Caco-2 (cell line): ENCODE data around the gene ARSA. TPM values are rescaled to one million over a fixed set of nuclear protein-coding genes. Genes with fewer than 3 reads are reported as not detected.

Experiments used
- BruUV-seq: library from RNA; stranded (reverse); fragments of 400-500 nt; replicated peaks from 2 replicates; lab custom pipeline; 2021; lab: Mats Ljungman, UMichigan
- CTCF ChIA-PET: fragments of 300-600 bp; sonication (Branson Sonifier 250); formaldehyde crosslinking; loops from one replicate; lab custom pipeline; 2022; ENCODE audit warnings: antibody characterized with exemption; lab: Charles Lee
- POLR2A ChIA-PET: fragments of 300-600 bp; sonication (Branson Sonifier 250); formaldehyde crosslinking; loops from one replicate; lab custom pipeline; 2022; ENCODE audit warnings: antibody characterized with exemption; lab: Charles Lee
- DNase-seq, 2 experiments: peaks; one replicate each; pipeline versions ENCODE4 v3.0.0 to v3.0.0-alpha.2; 2020 to 2022
- H3K27me3 ChIP-seq: replicated peaks from 2 replicates; pipeline ENCODE4 v1.6.0; 2011; ENCODE audit warnings: low read length; ENCODE audit not compliant: control insufficient read depth, insufficient read depth
- H3K36me3 ChIP-seq: 2 replicates; pipeline ENCODE4 v1.5.1; 2011; ENCODE audit warnings: low read length; ENCODE audit not compliant: control insufficient read depth, insufficient read depth
- H3K4me1 ChIP-seq: fragments of 250-450 bp; sonication (Bioruptor Pico); 2 replicates; pipeline ENCODE4 v1.5.1; 2020; ENCODE audit warnings: mild to moderate bottlenecking
- H3K4me3 ChIP-seq: 2 replicates; pipeline ENCODE4 v1.5.1; 2011; ENCODE audit warnings: low read depth, mild to moderate bottlenecking, control low read depth, low read length
- H3K9me3 ChIP-seq: fragments of 250-450 bp; sonication (Bioruptor Pico); 2 replicates; pipeline ENCODE4 v1.5.1; 2020; ENCODE audit warnings: mild to moderate bottlenecking, moderate library complexity
- H3K27ac Mint-ChIP-seq: one replicate; pipeline ENCODE4 v1.8.0; 2022; ENCODE audit warnings: mixed read lengths; ENCODE audit not compliant: unreplicated experiment
- H3K27me3 Mint-ChIP-seq: one replicate; pipeline ENCODE4 v1.8.0; 2022; ENCODE audit warnings: mixed read lengths; ENCODE audit not compliant: insufficient read depth, unreplicated experiment
- H3K36me3 Mint-ChIP-seq: one replicate; pipeline ENCODE4 v1.8.0; 2022; ENCODE audit warnings: mild to moderate bottlenecking, mixed read lengths; ENCODE audit not compliant: insufficient read depth, unreplicated experiment
- H3K4me1 Mint-ChIP-seq: one replicate; pipeline ENCODE4 v1.8.0; 2022; ENCODE audit warnings: low read depth, mixed read lengths; ENCODE audit not compliant: unreplicated experiment
- H3K4me3 Mint-ChIP-seq: one replicate; pipeline ENCODE4 v1.8.0; 2022; ENCODE audit warnings: mild to moderate bottlenecking, moderate library complexity, mixed read lengths; ENCODE audit not compliant: unreplicated experiment
- H3K9me3 Mint-ChIP-seq: one replicate; pipeline ENCODE4 v1.8.0; 2022; ENCODE audit warnings: mixed read lengths; ENCODE audit not compliant: unreplicated experiment
- CTCF ChIP-seq, 2 experiments: fragments of 200-600 bp in 1 of 2; IDR thresholded peaks; 1 replicate in 1 of 2; 2 replicates in 1 of 2; pipeline versions ENCODE4 v1.5.1 to v1.8.0; 2011 to 2022; ENCODE audit warnings: antibody characterized with exemption in 1 of 2, control low read depth in 1 of 2, inconsistent platforms in 1 of 2, low read depth in 1 of 2, low read length in 1 of 2, mild to moderate bottlenecking in 1 of 2, moderate library complexity in 1 of 2; ENCODE audit not compliant: insufficient read depth in 1 of 2, severe bottlenecking in 1 of 2, unreplicated experiment in 1 of 2
- intact Hi-C: fragments of 100-400 bp; cut with micrococcal nuclease; formaldehyde crosslinking; loops from one replicate; pipeline ENCODE4 v1.10.0; 2022; ENCODE audit not compliant: unreplicated experiment
- total RNA-seq: library from RNA; stranded (reverse); gene quantifications from 2 replicates; pipeline ENCODE4 v1.2.3, GENCODE V29; 2022

Gene ARSA
- total RNA-seq, 1 experiment from 2014 or later = 11.5 TPM

- no peak for DNase-seq
- Mint-ChIP-seq H3K27ac (no peak overlapping the region), H3K4me3 (no peak overlapping the region), H3K9me3 (no peaks in the 10 kb centered on the region), H3K36me3 (peaks cover 6% of the 10 kb centered on the region), H3K4me1 (peaks cover 9% of the 10 kb centered on the region), H3K27me3 (peaks cover 4% of the 10 kb centered on the region)
- H3K9me3 ChIP-seq = no peaks in the 10 kb centered on the region
- no peaks in the 10 kb centered on the region for H3K27me3 ChIP-seq
- intact Hi-C loops = no loop called here
- ChIA-PET CTCF (interaction anchor here (0.5 kb wide), 1 partner anchor 110 kb away, joined by 6 read pairs; no protein-coding TSS in a partner anchor), POLR2A (no interaction called here)
- TF ChIP-seq CTCF (IDR thresholded peaks at IDR 0.05; ENCODE audit: insufficient read depth in 1 of 2, low read depth in 1 of 2, low read length in 1 of 2, severe bottlenecking in 1 of 2, unreplicated experiment in 1 of 2) = no peak
- H3K4me1 ChIP-seq = no peaks in the 10 kb centered on the region
- no TSS peak for BruUV-seq
- no peaks in the 10 kb centered on the region for H3K36me3 ChIP-seq
- no peak overlapping the region for H3K4me3 ChIP-seq
Observed at GRCh38 chr22:50676180-50676636, 48.3 kb upstream of the ARSA start.

GRCh38 chr22:50675553-50676179 is 47.7 kb upstream of the ARSA start:
- peaks cover 9% of the 10 kb centered on the region for H3K4me1 Mint-ChIP-seq
- ChIA-PET CTCF (interaction anchor here (0.5 kb wide), 1 partner anchor 110 kb away, joined by 6 read pairs; no protein-coding TSS in a partner anchor), POLR2A (no interaction called here)
- H3K4me1 ChIP-seq = no peaks in the 10 kb centered on the region
- peak overlapping the region; percentile 65 for H3K4me3 Mint-ChIP-seq
- H3K27me3 Mint-ChIP-seq = peaks cover 4% of the 10 kb centered on the region
- BruUV-seq = no TSS peak
- no peaks in the 10 kb centered on the region for H3K9me3 Mint-ChIP-seq
- DNase-seq = no peak
- no peaks in the 10 kb centered on the region; the same call in 1 of the 2 replicates for H3K27me3 ChIP-seq
- TF ChIP-seq CTCF (IDR thresholded peaks at IDR 0.05; ENCODE audit: insufficient read depth in 1 of 2, low read depth in 1 of 2, low read length in 1 of 2, severe bottlenecking in 1 of 2, unreplicated experiment in 1 of 2) = no peak
- H3K9me3 ChIP-seq = no peaks in the 10 kb centered on the region
- H3K27ac Mint-ChIP-seq = no peak overlapping the region
- peak overlapping the region; percentile 55 for H3K4me3 ChIP-seq
- H3K36me3 ChIP-seq = no peaks in the 10 kb centered on the region
- peaks cover 6% of the 10 kb centered on the region for H3K36me3 Mint-ChIP-seq
- intact Hi-C loops = no loop called here

GRCh38 chr22:50674606-50675552 is 46.9 kb upstream of the ARSA start:
- H3K36me3 ChIP-seq = no peaks in the 10 kb centered on the region
- H3K4me1 ChIP-seq = no peaks in the 10 kb centered on the region
- H3K27me3 ChIP-seq = no peaks in the 10 kb centered on the region; the same call in 1 of the 2 replicates
- no peak overlapping the region for H3K27ac Mint-ChIP-seq
- H3K27me3 Mint-ChIP-seq = peaks cover 4% of the 10 kb centered on the region
- intact Hi-C loops = no loop called here
- BruUV-seq = no TSS peak
- peaks cover 9% of the 10 kb centered on the region for H3K4me1 Mint-ChIP-seq
- H3K9me3 ChIP-seq = no peaks in the 10 kb centered on the region
- CTCF ChIA-PET = interaction anchor here (0.7 kb wide), 1 partner anchor 108 kb away, joined by 9 read pairs; no protein-coding TSS in a partner anchor
- POLR2A ChIA-PET = interaction anchor here (0.6 kb wide), 2 partner anchors 46 to 287 kb away, joined by 3 read pairs; no protein-coding TSS in a partner anchor
- H3K9me3 Mint-ChIP-seq = no peaks in the 10 kb centered on the region
- peak; percentile 87 for DNase-seq
- H3K4me3 ChIP-seq = peak overlapping the region; percentile 55
- no peak for TF ChIP-seq CTCF (IDR thresholded peaks at IDR 0.05; ENCODE audit: insufficient read depth in 1 of 2, low read depth in 1 of 2, low read length in 1 of 2, severe bottlenecking in 1 of 2, unreplicated experiment in 1 of 2)
- H3K4me3 Mint-ChIP-seq = peak overlapping the region; percentile 65
- H3K36me3 Mint-ChIP-seq = peaks cover 6% of the 10 kb centered on the region
